Measurements from ENCODE around the gene FOCAD.

Gene FOCAD

GRCh38 chr9:20978249-20978648 lies 294.2 kb downstream of the FOCAD start:
- DNase-seq: no peak

GRCh38 chr9:20980832-20981455 lies 296.9 kb downstream of the FOCAD start:
- no peak for DNase-seq

- DNase-seq: no peak
Measured at GRCh38 chr9:20981486-20981885, 297.4 kb downstream of the FOCAD start.

GRCh38 chr9:20984506-20984905 lies 300.4 kb downstream of the FOCAD start:
- DNase-seq: no peak

GRCh38 chr9:20985851-20986600 lies 302.0 kb downstream of the FOCAD start:
- DNase-seq: no peak

- DNase-seq: no peak
Measured at GRCh38 chr9:20987521-20987920, 303.5 kb downstream of the FOCAD start.

GRCh38 chr9:20988061-20988460 lies 304.0 kb downstream of the FOCAD start:
- DNase-seq: no peak

- DNase-seq: no peak
Measured at GRCh38 chr9:20988671-20989315, 304.7 kb downstream of the FOCAD start.

- DNase-seq: no peak
Measured at GRCh38 chr9:20989923-20990341, 305.9 kb downstream of the FOCAD start.

- no peak for DNase-seq
Measured at GRCh38 chr9:20990867-20991266, 306.8 kb downstream of the FOCAD start.

- DNase-seq: no peak
Measured at GRCh38 chr9:20994486-20994885, 310.4 kb downstream of the FOCAD start.

- DNase-seq: no peak
Measured at GRCh38 chr9:20995616-20996015, 311.6 kb downstream of the FOCAD start.

- DNase-seq: no peak
Measured at GRCh38 chr9:20996809-20997208, 312.8 kb downstream of the FOCAD start.

GRCh38 chr9:20997503-20998076 lies 313.5 kb downstream of the FOCAD start:
- DNase-seq: no peak

- DNase-seq: peak in 1 of 5 donors; percentile 6
Measured at GRCh38 chr9:21001581-21001980, 317.5 kb downstream of the FOCAD start.

- DNase-seq: no peak
Measured at GRCh38 chr9:21002040-21002439, 318.0 kb downstream of the FOCAD start.

GRCh38 chr9:21015129-21015815 lies 331.2 kb downstream of the FOCAD start:
- no peak for DNase-seq

GRCh38 chr9:21015995-21016394 lies 331.9 kb downstream of the FOCAD start:
- DNase-seq: no peak

- DNase-seq: no peak
Measured at GRCh38 chr9:21016701-21017491, 332.8 kb downstream of the FOCAD start.

- no peak for DNase-seq
Measured at GRCh38 chr9:21018177-21018576, 334.1 kb downstream of the FOCAD start.

GRCh38 chr9:21023861-21024260 lies 339.8 kb downstream of the FOCAD start:
- DNase-seq: no peak

GRCh38 chr9:21027295-21027694 lies 343.2 kb downstream of the FOCAD start:
- no peak for DNase-seq

All from T-helper 1 cell (primary cell).